ENCODE results near the gene OR5D16.

GRCh38 chr11:55849037-55849436 is 10.5 kb downstream of the OR5D16 start:
- TF ChIP-seq, protein P1, sequence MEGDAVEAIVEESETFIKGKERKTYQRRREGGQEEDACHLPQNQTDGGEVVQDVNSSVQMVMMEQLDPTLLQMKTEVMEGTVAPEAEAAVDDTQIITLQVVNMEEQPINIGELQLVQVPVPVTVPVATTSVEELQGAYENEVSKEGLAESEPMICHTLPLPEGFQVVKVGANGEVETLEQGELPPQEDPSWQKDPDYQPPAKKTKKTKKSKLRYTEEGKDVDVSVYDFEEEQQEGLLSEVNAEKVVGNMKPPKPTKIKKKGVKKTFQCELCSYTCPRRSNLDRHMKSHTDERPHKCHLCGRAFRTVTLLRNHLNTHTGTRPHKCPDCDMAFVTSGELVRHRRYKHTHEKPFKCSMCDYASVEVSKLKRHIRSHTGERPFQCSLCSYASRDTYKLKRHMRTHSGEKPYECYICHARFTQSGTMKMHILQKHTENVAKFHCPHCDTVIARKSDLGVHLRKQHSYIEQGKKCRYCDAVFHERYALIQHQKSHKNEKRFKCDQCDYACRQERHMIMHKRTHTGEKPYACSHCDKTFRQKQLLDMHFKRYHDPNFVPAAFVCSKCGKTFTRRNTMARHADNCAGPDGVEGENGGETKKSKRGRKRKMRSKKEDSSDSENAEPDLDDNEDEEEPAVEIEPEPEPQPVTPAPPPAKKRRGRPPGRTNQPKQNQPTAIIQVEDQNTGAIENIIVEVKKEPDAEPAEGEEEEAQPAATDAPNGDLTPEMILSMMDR (IDR thresholded peaks at IDR 0.05; ENCODE audit: insufficient read depth, low read depth, low read length) = no peak
- TF ChIP-seq EZH2 (IDR thresholded peaks at IDR 0.05; ENCODE audit: insufficient read depth, low read length) = no peak

Measured in astrocyte (in vitro differentiated cells and primary cell).